SK-MEL-5 (cell line): ENCODE measurements around the gene CNTN1. TPM values are rescaled to one million over a fixed set of nuclear protein-coding genes. Genes with fewer than 3 reads are reported as not detected.

Experiments used
- DNase-seq: peaks from one replicate; pipeline ENCODE4 v3.0.0-alpha.2; 2016; ENCODE audit warnings: low read depth, low spot score
- in situ Hi-C: cut with HindIII; loops from 2 replicates; pipeline ENCODE4 v1.10.0; 2016; ENCODE audit warnings: low sequenced_read_pairs, high pct_unique_total_duplicates, low pct_unique_long_range_greater_than_20kb
- polyA plus RNA-seq, 2 experiments: library from polyadenylated mRNA; depleted of rRNA; stranded (reverse); fragments of >200 nt; gene quantifications; 2 replicates each; pipeline ENCODE4 v1.2.3, GENCODE V29; 2015
- total RNA-seq: library from RNA; depleted of rRNA; stranded (reverse); fragments of >200 nt; shearing (Covaris generic); gene quantifications from 2 replicates; pipeline ENCODE4 v1.2.3, GENCODE V29; 2014; rRNA removed

The CNTN1 gene
- total RNA-seq, result 72.5 and 79.1 TPM in 2 replicates
- 36.7 and 64.7 TPM in 2 replicates for polyA plus RNA-seq (2015; cell fraction: cytosol; rRNA removed)
- polyA plus RNA-seq (2015; cell fraction: nucleus; rRNA removed), result 13.1 and 21.1 TPM in 2 replicates

DNA sequence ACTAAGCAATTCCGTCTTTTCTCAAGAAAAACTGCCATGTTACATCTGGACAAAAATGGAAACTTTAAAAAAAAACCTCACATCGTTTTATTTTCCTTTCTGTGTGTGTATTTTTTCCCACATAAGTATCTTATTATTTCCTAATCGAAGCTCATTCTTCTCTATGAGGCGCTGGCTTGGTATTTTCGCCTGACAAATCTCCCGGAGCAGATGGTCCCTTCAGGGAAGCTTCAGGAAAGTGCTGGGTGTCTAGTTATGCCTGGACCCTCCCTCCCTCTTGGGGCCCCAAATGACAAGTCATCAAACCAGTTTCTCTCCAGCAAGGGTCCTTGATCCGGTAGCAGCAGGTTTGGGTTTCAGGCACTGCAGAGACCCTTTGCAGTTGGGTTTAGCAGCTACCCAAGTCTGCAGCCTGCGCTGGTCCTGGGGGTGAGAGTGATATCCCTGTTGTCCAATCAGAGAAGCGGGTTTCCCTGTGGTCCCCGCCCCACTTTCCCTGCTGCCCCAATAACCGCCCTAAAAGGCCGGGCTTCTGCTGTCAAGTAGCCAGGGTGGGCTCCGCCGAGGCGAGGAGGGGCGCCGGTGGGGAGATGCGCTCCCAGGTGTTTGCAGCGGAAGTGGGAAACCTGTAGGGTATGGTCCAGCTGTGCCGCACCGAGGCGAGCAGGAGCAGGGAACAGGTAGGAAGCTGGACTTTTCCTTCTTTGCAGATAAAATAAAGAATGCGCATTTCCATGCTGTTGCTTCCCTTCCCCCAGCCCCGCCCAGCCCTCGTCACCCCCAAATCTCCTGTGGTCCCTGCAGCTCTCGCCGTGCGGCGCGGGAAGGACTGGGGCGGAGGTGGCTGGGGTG, at the start of gene CNTN1:
CNTN1 (plus strand) TSS at position 527 of the 852 bp plus-strand sequence.
- in situ Hi-C loops, result no loop called here
- DNase-seq, result peak; percentile 89

DNA sequence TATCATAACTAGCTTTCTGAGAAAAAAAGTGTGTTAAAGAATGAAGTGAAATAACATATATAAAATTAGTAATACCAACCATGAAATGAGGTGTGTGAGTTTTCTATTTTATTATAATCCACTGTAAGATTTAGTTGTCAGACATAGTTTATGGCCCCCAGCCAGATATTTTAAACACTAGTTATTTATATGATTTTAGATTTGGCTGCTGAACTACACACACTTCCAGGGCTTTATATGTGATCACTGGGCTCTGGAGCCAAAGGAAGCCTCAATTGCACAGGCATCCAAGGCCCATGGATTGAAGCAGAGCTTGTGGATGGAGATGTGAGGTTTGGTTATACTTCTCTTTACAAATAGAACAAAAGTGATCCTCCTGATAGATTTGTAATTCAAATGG, 48.7 kb upstream of the CNTN1 start:
- DNase-seq, result no peak
- in situ Hi-C loops, result no loop called here

DNA sequence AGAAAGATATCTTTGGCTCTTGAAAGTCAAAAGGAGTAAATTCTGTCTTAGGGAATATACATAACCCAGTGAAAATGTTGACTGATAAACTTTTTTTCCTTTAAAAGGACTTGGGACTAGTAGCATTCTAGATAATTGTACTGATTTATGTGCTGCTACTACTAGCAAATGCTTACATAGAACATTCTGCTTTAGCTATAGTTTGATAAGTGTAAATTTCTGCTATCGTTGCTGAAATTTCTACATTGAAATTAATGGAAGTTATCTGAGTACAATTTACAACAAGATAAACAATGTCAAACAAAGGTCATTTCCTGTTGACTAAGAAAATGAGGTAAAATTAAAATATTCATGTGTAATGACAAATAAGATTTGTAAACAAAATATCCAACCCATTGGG, 48.3 kb upstream of the CNTN1 start:
- no peak for DNase-seq
- in situ Hi-C loops, result no loop called here

DNA sequence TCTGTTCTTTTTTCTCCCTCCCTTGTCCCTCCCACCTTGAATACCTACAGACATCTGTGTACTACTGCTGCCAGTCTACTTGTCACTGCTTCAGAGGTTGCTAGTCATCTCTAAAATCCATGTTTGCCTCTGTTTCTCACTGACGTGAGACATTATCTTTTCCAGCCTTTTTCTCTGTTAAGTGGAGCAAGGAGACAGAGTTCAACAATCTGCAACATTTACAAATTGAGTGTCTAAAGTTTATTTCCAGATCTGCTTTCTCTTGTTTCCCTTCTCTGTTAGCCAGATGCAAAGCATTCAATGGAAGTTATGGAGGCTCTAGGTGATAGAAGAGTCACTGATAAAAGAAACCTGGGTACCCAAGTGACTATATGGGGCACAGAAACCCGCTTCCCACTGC, 47.5 kb upstream of the CNTN1 start:
- no peak for DNase-seq
- in situ Hi-C loops, result no loop called here

DNA sequence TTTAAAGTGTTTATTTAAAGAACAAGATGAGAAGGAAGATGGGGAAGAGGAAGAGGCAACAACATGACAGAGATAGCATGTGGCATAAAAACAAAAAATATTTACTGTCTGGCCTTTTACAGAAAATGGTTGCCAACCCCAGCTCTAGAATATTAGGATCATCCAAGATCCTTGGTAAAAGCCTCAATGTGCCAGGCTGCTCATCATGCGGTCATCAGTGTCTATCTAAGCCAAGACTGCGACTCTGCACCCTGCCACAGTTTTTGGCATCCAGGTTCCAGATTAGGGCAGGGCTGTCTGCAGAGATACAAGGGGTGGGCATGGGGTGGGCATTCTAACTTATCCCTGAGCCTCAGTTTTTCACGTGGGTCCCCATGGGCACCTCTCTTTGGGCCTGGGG, 46.9 kb upstream of the CNTN1 start:
- in situ Hi-C loops, result no loop called here
- DNase-seq, result no peak

DNA sequence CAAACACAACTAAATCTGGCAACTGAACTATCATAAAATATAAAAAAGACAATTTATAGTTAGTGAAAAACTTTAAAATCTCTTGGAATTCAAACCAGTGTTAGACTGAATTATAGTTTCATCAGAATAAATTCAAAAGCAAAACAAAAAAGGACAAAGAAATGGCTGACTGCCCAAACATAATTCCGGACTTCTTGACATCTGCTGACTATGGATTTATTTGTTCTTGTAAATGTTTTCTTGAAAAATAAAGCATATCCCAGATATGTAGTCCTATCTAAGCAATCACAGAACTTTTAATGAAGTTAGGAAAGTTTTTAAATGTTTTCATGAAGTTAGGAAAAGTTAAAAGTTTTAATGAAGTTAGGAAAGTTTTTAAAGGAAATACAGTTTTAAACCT, 45.8 kb upstream of the CNTN1 start:
- in situ Hi-C loops, result no loop called here
- DNase-seq, result no peak

DNA sequence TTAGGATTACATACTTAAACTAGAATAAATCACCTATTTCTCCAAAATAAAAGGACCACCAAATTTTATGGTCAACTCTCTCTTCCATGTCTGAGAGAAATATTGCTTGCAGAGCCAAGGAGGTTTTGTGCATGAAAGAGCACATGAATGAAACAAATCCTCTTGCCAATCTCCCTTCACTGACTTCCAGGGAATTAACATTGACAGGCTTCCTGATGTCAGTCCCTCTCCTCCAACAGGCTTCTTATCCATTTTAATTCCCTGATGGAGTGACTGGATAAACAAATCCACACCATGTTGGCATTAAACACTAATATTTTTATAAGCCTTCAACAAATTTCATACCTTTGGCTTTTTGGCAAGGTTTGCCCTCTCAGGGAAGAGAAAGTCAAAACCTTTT, 45.3 kb upstream of the CNTN1 start:
- in situ Hi-C loops, result no loop called here
- DNase-seq, result no peak

DNA sequence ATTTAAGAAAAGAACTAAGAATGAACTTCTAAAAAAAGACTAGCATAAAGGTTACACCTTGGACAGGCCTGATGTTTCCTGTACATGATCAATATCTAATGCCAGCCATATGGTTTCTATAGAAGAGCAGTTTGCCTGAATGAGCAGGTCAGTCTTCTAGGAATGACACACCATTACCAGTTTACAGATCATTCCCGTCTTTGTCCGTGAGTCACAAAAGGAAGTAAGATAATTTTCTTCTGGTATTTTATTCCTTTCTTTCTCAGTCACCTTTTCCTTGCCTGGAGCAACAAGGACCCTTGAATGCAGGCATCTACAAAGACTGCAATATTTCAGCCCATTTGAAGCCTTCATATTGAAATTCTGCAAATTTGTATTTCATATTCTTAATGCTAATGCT, 44.6 kb upstream of the CNTN1 start:
- no peak for DNase-seq
- in situ Hi-C loops, result no loop called here

DNA sequence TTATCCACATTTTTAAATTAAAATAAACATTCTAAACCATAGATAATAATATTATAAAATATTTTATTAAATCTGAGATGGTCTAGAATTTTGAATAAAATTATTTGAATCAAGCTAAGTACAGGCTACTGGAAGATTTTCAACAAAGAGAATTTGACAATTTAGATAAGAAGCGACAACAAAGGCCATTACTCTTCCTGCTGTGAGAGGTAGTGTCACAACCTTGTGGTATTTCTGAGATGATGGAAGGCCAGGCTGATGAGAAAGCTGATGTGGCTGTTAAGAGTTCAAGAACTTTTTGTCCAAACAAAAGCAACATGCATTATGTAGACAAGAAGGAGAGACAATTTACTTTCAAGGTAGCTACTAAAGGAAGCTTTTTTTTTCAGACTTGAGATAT, 43.7 kb upstream of the CNTN1 start:
- no peak for DNase-seq
- in situ Hi-C loops, result no loop called here

DNA sequence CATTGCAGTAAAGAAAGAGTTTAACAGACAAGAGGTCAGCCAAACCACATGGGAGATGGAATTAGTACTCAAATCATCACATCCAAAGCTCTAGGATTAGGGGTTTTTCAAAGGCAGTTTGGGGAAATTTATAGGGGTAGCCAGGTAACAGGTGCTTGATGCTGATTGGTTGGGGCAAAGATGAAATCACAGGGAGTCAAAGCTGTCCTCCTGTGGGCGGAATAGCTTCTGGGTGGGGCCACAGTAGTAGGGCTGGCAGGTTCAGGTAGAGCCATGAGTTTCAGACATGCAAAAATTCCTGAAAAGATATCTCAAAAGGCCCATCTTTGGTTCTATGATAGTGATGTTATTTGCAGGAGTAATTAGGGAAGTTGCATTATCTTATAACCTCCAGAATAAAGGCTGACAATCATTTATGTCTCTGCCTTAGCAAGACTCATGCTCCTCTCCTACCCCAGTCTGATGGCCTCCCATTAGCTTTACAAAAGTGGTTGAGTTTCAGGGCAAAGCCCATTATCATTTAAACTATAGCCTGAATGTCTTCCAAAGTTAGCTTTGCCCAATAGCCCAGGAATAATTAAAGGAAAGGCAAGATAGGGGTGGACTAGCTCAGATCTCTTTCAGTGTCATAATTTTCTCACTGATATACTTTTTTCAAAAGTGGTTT, 42.1 kb upstream of the CNTN1 start:
- no peak for DNase-seq
- in situ Hi-C loops, result no loop called here

DNA sequence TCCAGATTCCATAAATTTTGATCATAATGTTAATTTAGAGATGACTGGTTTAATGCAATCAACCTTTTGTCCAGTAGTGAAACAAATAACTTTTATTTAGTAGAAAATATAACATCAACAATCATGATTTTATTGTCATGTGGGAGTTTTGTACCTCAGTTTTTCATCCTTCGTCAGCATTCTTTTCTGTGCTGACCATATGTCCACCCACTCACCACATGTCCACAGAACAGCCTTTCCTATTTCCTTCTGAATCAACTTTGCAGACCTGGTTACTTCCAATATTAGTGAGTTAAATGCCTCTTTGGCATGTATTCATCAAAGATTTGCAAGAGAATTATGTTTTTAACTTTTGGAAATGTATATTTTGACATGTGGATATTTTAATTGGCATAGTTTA, 36.8 kb upstream of the CNTN1 start:
- DNase-seq, result no peak
- in situ Hi-C loops, result no loop called here

DNA sequence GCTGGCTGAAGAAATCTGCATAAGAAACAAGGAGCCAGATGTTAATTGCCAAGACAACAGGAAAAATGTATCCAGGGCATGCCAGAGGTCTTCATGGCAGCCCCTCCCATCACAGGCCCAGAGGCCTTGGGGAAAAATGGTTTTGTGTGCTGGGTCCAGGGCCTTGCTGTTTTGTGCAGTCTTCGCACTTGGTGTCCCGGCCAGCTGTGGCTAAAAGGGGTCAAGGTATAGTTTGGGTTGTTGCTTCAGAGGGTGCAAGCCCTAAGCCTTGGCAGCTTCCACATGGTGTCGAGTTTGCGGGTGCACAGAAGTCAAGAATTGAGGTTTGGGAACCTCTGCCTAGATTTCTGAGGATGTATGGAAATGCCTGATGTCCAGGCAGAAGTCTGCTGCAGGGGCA, 29.9 kb upstream of the CNTN1 start:
- in situ Hi-C loops, result no loop called here
- no peak for DNase-seq

DNA sequence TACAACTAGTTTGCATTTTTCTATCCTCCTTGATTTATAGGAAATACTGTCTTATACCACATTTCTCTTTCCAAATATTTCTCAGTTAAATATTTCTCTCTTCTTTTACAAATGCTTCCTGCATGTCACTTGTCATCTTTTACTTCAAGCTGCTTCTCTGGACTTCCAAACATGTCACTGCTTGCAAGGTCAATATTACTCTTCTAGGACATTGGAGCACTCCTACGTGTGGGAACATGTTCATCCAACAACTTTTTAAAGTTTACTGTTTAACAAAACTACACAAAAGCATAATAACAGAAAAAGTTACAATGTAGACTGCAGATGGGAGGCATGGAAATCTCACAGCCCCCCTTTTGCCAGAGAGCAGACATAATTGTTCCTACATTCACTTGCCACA, 28.5 kb upstream of the CNTN1 start:
- in situ Hi-C loops, result no loop called here
- no peak for DNase-seq

DNA sequence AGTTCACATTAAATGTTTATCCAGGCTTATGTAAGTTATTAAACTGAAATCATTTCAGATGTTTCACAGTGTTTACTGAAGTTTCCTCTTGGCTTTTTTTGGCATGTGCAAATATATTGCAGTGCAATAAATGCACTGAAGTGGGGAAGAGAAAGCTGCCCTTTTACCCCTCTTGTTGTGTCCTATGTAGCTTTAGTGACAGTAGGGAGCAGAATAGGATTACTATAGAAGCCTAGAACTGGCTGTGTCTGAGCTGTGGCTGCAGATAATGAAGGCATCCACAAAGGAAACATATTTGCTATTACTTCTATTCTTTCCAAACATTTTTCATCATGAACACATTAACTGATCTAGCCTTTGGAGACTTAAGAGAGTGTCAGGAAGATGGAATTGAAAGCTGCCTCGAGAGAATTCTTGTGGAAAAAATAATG, 24.1 kb upstream of the CNTN1 start:
- in situ Hi-C loops, result no loop called here
- DNase-seq, result peak; percentile 58

DNA sequence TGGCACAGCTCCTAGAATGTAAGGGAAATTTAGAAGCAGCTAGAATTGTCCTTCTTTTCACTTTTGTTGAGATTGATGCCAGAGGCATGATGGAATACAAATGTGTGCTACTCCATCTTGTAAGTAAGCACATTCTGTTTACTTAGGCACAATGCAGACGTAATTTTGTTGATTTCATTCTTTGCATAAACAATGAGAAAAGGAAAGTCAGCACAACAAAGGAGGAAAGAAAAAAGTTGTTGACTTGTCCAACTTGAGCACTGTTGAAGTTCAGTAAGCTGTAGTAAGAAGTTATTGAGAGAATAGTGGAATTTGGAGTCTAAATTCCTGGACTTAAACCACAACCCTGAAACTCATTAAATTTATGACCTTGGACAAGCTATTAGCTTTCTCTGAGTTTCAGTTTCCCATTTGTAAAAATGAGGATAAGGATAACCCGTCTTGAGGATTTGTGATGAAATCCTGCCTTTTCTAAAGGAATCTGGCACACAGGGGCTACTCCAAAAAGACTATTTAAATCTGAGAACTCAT, 19.4 kb upstream of the CNTN1 start:
- DNase-seq, result no peak

DNA sequence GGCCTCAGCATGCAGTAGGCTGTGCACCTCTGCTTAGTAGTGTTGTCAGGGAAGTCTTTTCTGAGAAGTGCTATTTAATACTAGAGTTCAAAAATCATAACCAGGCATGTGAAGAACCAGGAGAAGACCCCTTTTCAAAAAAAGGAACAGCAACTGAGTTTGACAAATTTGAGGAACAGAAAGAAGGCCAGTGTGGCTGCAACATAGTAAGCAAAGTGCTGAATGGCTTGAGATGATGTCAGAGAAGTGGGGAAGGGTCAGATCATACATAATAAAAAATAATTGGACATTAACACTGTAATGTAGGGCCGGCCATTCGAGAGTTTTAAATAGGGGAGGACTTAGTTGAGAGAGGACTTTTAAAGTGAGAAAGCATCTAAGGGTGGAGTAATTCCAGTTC, 11.1 kb upstream of the CNTN1 start:
- no peak for DNase-seq
- in situ Hi-C loops, result no loop called here

More for the DNA sequence above, 19.4 kb upstream of the CNTN1 start:
- in situ Hi-C loops, result no loop called here

DNA sequence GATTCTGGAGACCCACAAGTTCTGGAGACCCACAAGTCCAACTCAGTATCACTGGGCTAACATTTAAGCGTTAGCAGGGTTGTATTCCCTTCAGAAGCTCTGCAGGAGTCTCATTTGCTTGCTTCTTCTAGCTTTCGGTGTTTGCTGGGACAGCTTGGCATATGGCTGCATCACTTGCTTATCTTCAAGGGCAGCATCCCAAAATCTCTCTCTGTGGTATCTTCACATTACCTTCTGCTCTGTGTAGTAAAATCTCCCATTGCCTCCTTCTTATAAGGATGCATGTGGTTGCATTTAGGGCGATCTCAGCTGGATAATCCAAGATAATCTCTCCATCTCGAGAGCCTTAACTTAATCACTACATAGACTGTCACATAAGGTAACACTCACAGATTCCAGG, 7.3 kb upstream of the CNTN1 start:
- no peak for DNase-seq
- in situ Hi-C loops, result no loop called here

DNA sequence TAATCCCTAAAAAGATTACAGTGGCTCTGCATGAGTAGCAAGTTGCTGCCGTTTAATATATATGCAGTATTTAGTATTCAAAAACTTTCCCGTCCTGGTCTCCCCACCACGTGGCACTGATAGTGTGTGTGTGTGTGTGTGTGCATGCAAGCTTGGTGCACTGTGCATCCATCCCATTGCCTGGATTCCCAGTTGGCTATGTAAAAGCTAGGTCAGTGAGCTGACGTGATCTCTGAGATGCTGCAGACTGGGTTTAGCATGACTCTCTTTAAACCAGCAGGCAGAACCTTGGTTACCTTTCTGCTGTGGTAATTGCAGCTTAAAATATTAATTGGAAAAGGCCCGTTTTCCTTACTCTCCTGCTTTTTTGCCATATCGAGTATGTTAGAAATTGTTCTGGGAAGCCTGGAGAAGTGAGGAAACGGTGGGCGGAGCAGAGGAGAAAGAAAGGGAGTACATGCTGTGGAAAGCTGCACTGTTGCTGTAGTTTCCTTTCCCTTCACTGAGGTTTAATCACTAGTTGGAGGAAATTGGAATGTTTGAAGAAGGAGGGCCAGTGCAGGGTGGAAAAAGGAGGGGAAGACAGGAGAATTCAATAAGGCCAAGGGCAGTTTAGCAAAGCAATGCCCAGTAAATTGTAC, 4.0 kb upstream of the CNTN1 start:
- DNase-seq, result no peak
- in situ Hi-C loops, result no loop called here
